MCF 10A (cell line): ENCODE results near the gene SETD1B. TPM values are rescaled to one million over a fixed set of nuclear protein-coding genes. Genes with fewer than 3 reads are reported as not detected.

ENCODE experiments used
- BruUV-seq: library from RNA; stranded (reverse); fragments of 400-500 nt; replicated peaks from 2 replicates; lab custom pipeline; 2021; lab: Mats Ljungman, UMichigan
- CTCF ChIA-PET: fragments of 300-600 bp; sonication (Branson Sonifier 250); formaldehyde crosslinking; extraction: SDS; loops from one replicate; lab custom pipeline; 2021; ENCODE audit warnings: antibody characterized with exemption, inconsistent platforms; lab: Yijun Ruan, JAX
- POLR2A ChIA-PET: fragments of 300-600, 350-650 bp; sonication (Branson Sonifier 250); formaldehyde crosslinking; extraction: SDS; loops from one replicate; lab custom pipeline; 2020; ENCODE audit warnings: antibody characterized with exemption, inconsistent platforms; lab: Yijun Ruan, JAX
- DNase-seq: peaks from one replicate; pipeline ENCODE4 v3.0.0-alpha.2; 2018; ENCODE audit not compliant: unreplicated experiment
- H3K27ac Mint-ChIP-seq: one replicate; pipeline ENCODE4 v1.8.0; 2022; ENCODE audit warnings: mild to moderate bottlenecking, low read depth, mixed read lengths; ENCODE audit not compliant: unreplicated experiment
- H3K27me3 Mint-ChIP-seq: one replicate; pipeline ENCODE4 v1.8.0; 2022; ENCODE audit warnings: mixed read lengths; ENCODE audit not compliant: insufficient read depth, unreplicated experiment
- H3K36me3 Mint-ChIP-seq: one replicate; pipeline ENCODE4 v1.8.0; 2022; ENCODE audit warnings: mild to moderate bottlenecking, moderate library complexity, mixed read lengths; ENCODE audit not compliant: insufficient read depth, unreplicated experiment
- H3K4me1 Mint-ChIP-seq: one replicate; pipeline ENCODE4 v1.8.0; 2022; ENCODE audit warnings: mixed read lengths; ENCODE audit not compliant: insufficient read depth, unreplicated experiment
- H3K4me3 Mint-ChIP-seq: one replicate; pipeline ENCODE4 v1.8.0; 2022; ENCODE audit warnings: mild to moderate bottlenecking, moderate library complexity, mixed read lengths; ENCODE audit not compliant: unreplicated experiment
- H3K9me3 Mint-ChIP-seq: one replicate; pipeline ENCODE4 v1.8.0; 2022; ENCODE audit warnings: mixed read lengths; ENCODE audit not compliant: unreplicated experiment
- intact Hi-C: fragments of 100-400 bp; cut with micrococcal nuclease; formaldehyde crosslinking; loops from 2 replicates; pipeline ENCODE4 v1.14.1; 2022
- total RNA-seq: library from RNA; stranded (reverse); gene quantifications from 2 replicates; pipeline ENCODE4 v1.2.3, GENCODE V29; 2022
- TF ChIP-seq, protein P1 (sequence below): fragments of 200-600 bp; IDR thresholded peaks from one replicate; pipeline ENCODE4 v1.8.0; 2022; ENCODE audit warnings: antibody characterized with exemption, mild to moderate bottlenecking; ENCODE audit not compliant: unreplicated experiment

SETD1B gene
- total RNA-seq, 1 experiment from 2014 or later: 19.7 TPM

DNA sequence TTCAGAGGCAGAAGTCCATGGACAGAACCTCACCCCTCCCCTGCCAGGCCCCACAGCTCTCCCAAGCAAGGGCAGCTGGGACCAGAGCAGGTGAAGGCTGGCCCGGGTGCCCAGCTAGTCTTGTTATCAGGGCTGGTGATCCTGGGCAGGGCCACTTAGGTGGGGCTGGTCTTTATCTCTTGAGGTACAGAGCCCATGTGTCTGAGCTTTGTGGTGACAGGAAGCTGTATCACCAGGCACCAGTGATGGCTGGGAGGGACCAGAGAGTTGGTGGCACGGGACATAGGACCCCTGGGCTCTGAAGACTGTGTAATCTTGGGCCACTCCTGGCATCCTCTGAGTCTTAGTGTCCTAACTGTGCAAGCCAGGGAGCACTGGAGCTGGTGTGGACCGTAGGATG lies 67.7 kb downstream of the SETD1B start:
- ChIA-PET POLR2A (interaction anchor here (0.6 kb wide), 1 partner anchor 86 kb away, joined by 3 read pairs; no protein-coding TSS in a partner anchor), CTCF (interaction anchor here (0.7 to 1.7 kb wide), 3 partner anchors 17 to 156 kb away, joined by 3 to 6 read pairs (median 3); partner anchors contain the start of gene PSMD9)
- no peak overlapping the region for H3K27ac Mint-ChIP-seq
- no peak overlapping the region for H3K4me3 Mint-ChIP-seq
- peaks cover 7% of the 10 kb centered on the region for H3K4me1 Mint-ChIP-seq
- TF ChIP-seq, protein P1, sequence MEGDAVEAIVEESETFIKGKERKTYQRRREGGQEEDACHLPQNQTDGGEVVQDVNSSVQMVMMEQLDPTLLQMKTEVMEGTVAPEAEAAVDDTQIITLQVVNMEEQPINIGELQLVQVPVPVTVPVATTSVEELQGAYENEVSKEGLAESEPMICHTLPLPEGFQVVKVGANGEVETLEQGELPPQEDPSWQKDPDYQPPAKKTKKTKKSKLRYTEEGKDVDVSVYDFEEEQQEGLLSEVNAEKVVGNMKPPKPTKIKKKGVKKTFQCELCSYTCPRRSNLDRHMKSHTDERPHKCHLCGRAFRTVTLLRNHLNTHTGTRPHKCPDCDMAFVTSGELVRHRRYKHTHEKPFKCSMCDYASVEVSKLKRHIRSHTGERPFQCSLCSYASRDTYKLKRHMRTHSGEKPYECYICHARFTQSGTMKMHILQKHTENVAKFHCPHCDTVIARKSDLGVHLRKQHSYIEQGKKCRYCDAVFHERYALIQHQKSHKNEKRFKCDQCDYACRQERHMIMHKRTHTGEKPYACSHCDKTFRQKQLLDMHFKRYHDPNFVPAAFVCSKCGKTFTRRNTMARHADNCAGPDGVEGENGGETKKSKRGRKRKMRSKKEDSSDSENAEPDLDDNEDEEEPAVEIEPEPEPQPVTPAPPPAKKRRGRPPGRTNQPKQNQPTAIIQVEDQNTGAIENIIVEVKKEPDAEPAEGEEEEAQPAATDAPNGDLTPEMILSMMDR: no peak
- no peak for DNase-seq
- no TSS peak for BruUV-seq
- intact Hi-C loops: no loop called here
- no peaks in the 10 kb centered on the region for H3K36me3 Mint-ChIP-seq
- no peaks in the 10 kb centered on the region for H3K27me3 Mint-ChIP-seq
- H3K9me3 Mint-ChIP-seq: no peaks in the 10 kb centered on the region

DNA sequence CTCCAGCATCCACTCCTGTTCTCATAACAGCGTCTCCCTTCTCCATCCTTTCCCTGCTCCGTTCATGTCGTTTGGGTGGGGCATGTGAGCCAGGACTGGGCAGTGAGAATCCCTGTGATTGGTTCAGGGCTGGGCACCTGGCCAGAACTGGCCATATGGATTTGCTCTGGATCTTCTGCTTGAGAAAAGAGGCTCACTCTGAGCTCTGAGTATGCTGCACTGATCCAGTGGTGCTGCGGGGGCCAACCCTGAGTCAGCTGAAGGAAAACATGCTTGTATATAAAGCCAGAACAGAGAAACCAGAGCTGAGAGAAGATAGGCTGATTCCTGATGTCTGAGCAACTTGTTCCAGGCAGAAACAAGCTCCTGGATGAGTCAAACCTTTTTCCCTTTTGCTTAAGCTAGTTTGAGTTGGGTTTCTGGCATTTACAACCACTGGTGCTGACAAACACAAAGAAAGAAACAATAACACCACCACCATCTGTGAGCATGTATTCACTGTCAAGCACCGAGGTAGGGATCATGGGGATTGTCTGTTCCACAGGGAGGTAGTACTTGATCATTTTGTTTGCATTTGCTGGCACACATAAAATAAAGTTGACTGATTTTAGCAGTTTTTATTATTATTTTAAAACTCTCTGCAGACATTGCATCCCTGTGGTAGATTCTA lies 68.9 kb downstream of the SETD1B start:
- peaks cover 7% of the 10 kb centered on the region for H3K4me1 Mint-ChIP-seq
- no peaks in the 10 kb centered on the region for H3K27me3 Mint-ChIP-seq
- ChIA-PET CTCF (interaction anchor here (0.6 to 1.2 kb wide), 2 partner anchors 78 to 468 kb away, joined by 3 read pairs; no protein-coding TSS in a partner anchor), POLR2A (interaction anchor here (0.6 to 0.9 kb wide), 3 partner anchors 16 to 75 kb away, joined by 3 to 4 read pairs (median 3); partner anchors contain the start of gene PSMD9)
- H3K27ac Mint-ChIP-seq: peak overlapping the region; percentile 50
- DNase-seq: peak; percentile 74
- H3K36me3 Mint-ChIP-seq: no peaks in the 10 kb centered on the region
- H3K9me3 Mint-ChIP-seq: no peaks in the 10 kb centered on the region
- TF ChIP-seq, protein P1: no peak
- H3K4me3 Mint-ChIP-seq: no peak overlapping the region
- no TSS peak for BruUV-seq
- intact Hi-C loops: no loop called here

DNA sequence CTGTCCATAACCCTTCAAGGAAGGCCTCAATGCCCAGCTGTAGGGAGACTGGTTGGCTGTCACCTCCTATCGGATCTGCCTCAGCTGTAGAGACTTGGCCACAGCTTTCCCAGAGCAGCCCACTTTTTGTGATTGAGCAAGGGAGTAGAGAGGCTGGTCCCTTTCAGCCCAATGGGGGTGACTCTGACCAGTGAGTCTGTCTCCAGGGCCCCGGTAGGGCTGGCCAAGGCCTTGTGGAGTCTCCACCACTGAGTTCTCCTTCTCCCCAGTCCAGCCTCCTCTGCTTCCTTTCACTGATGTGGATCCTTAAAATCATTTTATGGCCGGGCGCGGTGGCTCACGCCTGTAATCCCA lies 69.4 kb downstream of the SETD1B start:
- H3K9me3 Mint-ChIP-seq: no peaks in the 10 kb centered on the region
- ChIA-PET POLR2A (interaction anchor here (0.6 to 0.9 kb wide), 3 partner anchors 61 to 75 kb away, joined by 3 to 4 read pairs (median 3); no protein-coding TSS in a partner anchor), CTCF (interaction anchor here (0.6 to 1.2 kb wide), 3 partner anchors 79 to 895 kb away, joined by 3 read pairs; no protein-coding TSS in a partner anchor)
- intact Hi-C loops: no loop called here
- BruUV-seq: no TSS peak
- peaks cover 7% of the 10 kb centered on the region for H3K4me1 Mint-ChIP-seq
- H3K4me3 Mint-ChIP-seq: no peak overlapping the region
- H3K27me3 Mint-ChIP-seq: no peaks in the 10 kb centered on the region
- no peaks in the 10 kb centered on the region for H3K36me3 Mint-ChIP-seq
- no peak overlapping the region for H3K27ac Mint-ChIP-seq
- TF ChIP-seq, protein P1: no peak
- DNase-seq: no peak

DNA sequence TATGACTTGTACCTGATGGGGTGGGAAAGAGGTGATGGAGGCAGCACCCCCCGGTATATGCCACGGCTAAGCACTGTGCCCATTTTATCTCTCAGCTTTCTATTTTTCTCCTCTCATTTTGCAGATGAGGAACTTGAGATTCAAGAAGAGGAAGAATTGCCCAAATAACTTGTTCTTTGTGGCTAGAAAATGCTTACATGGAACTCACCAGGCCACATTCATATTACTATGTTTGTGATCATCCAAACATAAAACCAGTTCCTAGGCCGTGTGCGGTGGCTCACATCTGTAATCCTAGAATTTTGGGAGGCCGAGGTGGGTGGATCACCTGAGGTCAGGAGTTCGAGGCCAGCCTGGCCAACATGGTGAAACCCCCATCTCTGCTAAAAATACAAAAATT lies 70.3 kb downstream of the SETD1B start:
- CTCF ChIA-PET: no interaction called here
- BruUV-seq: no TSS peak
- intact Hi-C loops: no loop called here
- peaks cover 7% of the 10 kb centered on the region for H3K4me1 Mint-ChIP-seq
- H3K4me3 Mint-ChIP-seq: no peak overlapping the region
- H3K27me3 Mint-ChIP-seq: no peaks in the 10 kb centered on the region
- no peak for DNase-seq
- H3K36me3 Mint-ChIP-seq: no peaks in the 10 kb centered on the region
- no peaks in the 10 kb centered on the region for H3K9me3 Mint-ChIP-seq
- POLR2A ChIA-PET: interaction anchor here (0.6 kb wide), 1 partner anchor 71 kb away, joined by 3 read pairs; no protein-coding TSS in a partner anchor
- no peak overlapping the region for H3K27ac Mint-ChIP-seq
- TF ChIP-seq, protein P1: no peak
